ENCODE results near the gene PIK3R4. TPM values are rescaled to one million over a fixed set of nuclear protein-coding genes. Genes with fewer than 3 reads are reported as not detected.

PIK3R4 gene
- polyA plus RNA-seq, 1 donor (not counting 4 experiments of a cell fraction or from before 2014, with no cell fraction given): 49.2 TPM

DNA sequence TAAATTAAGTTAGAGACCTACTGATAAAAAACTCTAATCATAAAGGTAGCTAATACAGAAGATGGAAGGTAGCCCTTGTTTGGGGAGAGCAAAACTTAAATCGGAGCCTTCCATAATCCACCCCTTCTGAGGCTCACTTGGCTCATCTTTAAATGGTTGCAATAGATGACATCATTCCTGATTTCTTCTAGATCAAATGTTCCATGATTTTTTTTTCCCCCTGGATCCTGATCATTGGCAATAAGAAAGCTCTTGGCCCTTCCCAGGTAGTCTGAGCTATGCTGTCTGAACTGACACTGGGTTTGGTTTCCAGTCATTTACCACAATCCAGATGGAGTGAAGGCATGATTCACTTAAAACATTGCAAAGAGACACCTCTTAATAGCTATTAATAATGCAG lies 92.5 kb downstream of the PIK3R4 start:
- DNase-seq (ENCODE audit: low read depth, low spot score): no peak
- no peaks in the 10 kb centered on the region for H4K20me1 ChIP-seq (ENCODE audit: control insufficient read depth, extremely low read depth, insufficient read depth, low read length)
- H3K9me1 ChIP-seq (ENCODE audit: control insufficient read depth, extremely low read depth, insufficient read depth, low read length): no peaks in the 10 kb centered on the region
- no peaks in the 10 kb centered on the region for H3K4me1 ChIP-seq (ENCODE audit: control insufficient read depth, extremely low read depth, insufficient read depth, low read length)
- H2AFZ ChIP-seq (ENCODE audit: control insufficient read depth, low read length): no peak overlapping the region
- no peaks in the 10 kb centered on the region for H3K79me2 ChIP-seq (ENCODE audit: control insufficient read depth, insufficient read depth, low read length)
- dilution Hi-C loops (cut with MboI; ENCODE audit: extremely low pct_ligation_motif_present, low sequenced_read_pairs): no loop called here
- H3K27ac ChIP-seq (ENCODE audit: control insufficient read depth, insufficient read depth, low read length): no peak overlapping the region
- no peaks in the 10 kb centered on the region for H3K9me3 ChIP-seq (ENCODE audit: control insufficient read depth, low read depth, low read length)
- TF ChIP-seq, protein P1, sequence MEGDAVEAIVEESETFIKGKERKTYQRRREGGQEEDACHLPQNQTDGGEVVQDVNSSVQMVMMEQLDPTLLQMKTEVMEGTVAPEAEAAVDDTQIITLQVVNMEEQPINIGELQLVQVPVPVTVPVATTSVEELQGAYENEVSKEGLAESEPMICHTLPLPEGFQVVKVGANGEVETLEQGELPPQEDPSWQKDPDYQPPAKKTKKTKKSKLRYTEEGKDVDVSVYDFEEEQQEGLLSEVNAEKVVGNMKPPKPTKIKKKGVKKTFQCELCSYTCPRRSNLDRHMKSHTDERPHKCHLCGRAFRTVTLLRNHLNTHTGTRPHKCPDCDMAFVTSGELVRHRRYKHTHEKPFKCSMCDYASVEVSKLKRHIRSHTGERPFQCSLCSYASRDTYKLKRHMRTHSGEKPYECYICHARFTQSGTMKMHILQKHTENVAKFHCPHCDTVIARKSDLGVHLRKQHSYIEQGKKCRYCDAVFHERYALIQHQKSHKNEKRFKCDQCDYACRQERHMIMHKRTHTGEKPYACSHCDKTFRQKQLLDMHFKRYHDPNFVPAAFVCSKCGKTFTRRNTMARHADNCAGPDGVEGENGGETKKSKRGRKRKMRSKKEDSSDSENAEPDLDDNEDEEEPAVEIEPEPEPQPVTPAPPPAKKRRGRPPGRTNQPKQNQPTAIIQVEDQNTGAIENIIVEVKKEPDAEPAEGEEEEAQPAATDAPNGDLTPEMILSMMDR (optimal IDR thresholded peaks at IDR 0.05 in 1 of 3, IDR thresholded peaks at IDR 0.05 in 1 of 3, conservative IDR thresholded peaks at IDR 0.05 in 1 of 3; ENCODE audit: extremely low read depth in 1 of 3, insufficient read depth in 2 of 3, low read length in 3 of 3): no peak
- TF ChIP-seq EZH2 (IDR thresholded peaks at IDR 0.05; ENCODE audit: low read length): no peak
- H3K36me3 ChIP-seq (ENCODE audit: control insufficient read depth in 2 of 2, extremely low read depth in 1 of 2, insufficient read depth in 2 of 2, low read length in 2 of 2): no peaks in the 10 kb centered on the region
- no peak for FAIRE-seq
- no peak overlapping the region for H3K4me2 ChIP-seq (ENCODE audit: control insufficient read depth, extremely low read depth, insufficient read depth, low read depth, low read length)
- H3K9ac ChIP-seq (ENCODE audit: control insufficient read depth, extremely low read depth, insufficient read depth, low read length): no peak overlapping the region
- no peaks in the 10 kb centered on the region for H3K27me3 ChIP-seq (ENCODE audit: control insufficient read depth, extremely low read depth, insufficient read depth, low read length)
- H3K4me3 ChIP-seq (ENCODE audit: control insufficient read depth in 2 of 3, extremely low read depth in 1 of 3, insufficient read depth in 2 of 3, low read depth in 1 of 3, low read length in 3 of 3): no peak overlapping the region

DNA sequence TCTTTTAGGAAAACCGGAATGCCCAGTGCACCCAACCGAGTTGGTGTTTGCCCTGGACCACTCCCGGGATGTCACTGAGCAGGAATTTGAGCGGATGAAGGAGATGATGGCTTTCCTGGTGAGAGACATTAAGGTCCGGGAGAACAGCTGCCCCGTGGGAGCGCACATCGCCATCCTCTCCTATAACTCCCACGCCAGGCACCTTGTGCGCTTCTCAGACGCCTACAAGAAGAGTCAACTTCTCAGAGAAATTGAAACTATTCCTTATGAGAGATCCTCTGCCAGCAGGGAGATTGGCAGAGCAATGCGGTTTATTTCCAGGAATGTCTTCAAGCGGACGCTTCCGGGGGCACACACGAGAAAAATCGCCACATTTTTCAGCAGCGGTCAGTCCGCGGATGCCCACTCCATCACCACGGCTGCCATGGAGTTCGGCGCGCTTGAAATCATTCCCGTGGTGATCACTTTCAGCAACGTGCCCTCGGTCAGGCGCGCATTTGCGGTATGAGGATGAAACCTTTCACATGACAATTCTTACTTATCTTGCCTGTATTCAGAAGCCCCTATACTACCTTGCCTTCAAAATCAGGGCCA lies 97.5 kb downstream of the PIK3R4 start:
- H4K20me1 ChIP-seq (ENCODE audit: control insufficient read depth, extremely low read depth, insufficient read depth, low read length): no peaks in the 10 kb centered on the region
- no peaks in the 10 kb centered on the region for H3K9me1 ChIP-seq (ENCODE audit: control insufficient read depth, extremely low read depth, insufficient read depth, low read length)
- H3K79me2 ChIP-seq (ENCODE audit: control insufficient read depth, insufficient read depth, low read length): no peaks in the 10 kb centered on the region
- H3K36me3 ChIP-seq (ENCODE audit: control insufficient read depth in 2 of 2, extremely low read depth in 1 of 2, insufficient read depth in 2 of 2, low read length in 2 of 2): no peaks in the 10 kb centered on the region
- no peaks in the 10 kb centered on the region for H3K9me3 ChIP-seq (ENCODE audit: control insufficient read depth, low read depth, low read length)
- H2AFZ ChIP-seq (ENCODE audit: control insufficient read depth, low read length): no peak overlapping the region
- no peak for TF ChIP-seq EZH2 (IDR thresholded peaks at IDR 0.05; ENCODE audit: low read length)
- TF ChIP-seq, protein P1 (optimal IDR thresholded peaks at IDR 0.05 in 1 of 3, IDR thresholded peaks at IDR 0.05 in 1 of 3, conservative IDR thresholded peaks at IDR 0.05 in 1 of 3; ENCODE audit: extremely low read depth in 1 of 3, insufficient read depth in 2 of 3, low read length in 3 of 3): no peak
- dilution Hi-C loops (cut with MboI; ENCODE audit: extremely low pct_ligation_motif_present, low sequenced_read_pairs): no loop called here
- DNase-seq (ENCODE audit: low read depth, low spot score) (no peak), FAIRE-seq (no peak)
- H3K27me3 ChIP-seq (ENCODE audit: control insufficient read depth, extremely low read depth, insufficient read depth, low read length): no peaks in the 10 kb centered on the region
- H3K9ac ChIP-seq (ENCODE audit: control insufficient read depth, extremely low read depth, insufficient read depth, low read length): no peak overlapping the region
- H3K4me2 ChIP-seq (ENCODE audit: control insufficient read depth, extremely low read depth, insufficient read depth, low read depth, low read length): no peak overlapping the region
- no peaks in the 10 kb centered on the region for H3K4me1 ChIP-seq (ENCODE audit: control insufficient read depth, extremely low read depth, insufficient read depth, low read length)
- no peak overlapping the region for H3K4me3 ChIP-seq (ENCODE audit: control insufficient read depth in 2 of 3, extremely low read depth in 1 of 3, insufficient read depth in 2 of 3, low read depth in 1 of 3, low read length in 3 of 3)
- no peak overlapping the region for H3K27ac ChIP-seq (ENCODE audit: control insufficient read depth, insufficient read depth, low read length)
